ENCODE data around the gene ATP10D. TPM values are rescaled to one million over a fixed set of nuclear protein-coding genes. Genes with fewer than 3 reads are reported as not detected.

The ATP10D gene
- total RNA-seq, 1 experiment from 2014 or later, result 0.84 TPM

DNA sequence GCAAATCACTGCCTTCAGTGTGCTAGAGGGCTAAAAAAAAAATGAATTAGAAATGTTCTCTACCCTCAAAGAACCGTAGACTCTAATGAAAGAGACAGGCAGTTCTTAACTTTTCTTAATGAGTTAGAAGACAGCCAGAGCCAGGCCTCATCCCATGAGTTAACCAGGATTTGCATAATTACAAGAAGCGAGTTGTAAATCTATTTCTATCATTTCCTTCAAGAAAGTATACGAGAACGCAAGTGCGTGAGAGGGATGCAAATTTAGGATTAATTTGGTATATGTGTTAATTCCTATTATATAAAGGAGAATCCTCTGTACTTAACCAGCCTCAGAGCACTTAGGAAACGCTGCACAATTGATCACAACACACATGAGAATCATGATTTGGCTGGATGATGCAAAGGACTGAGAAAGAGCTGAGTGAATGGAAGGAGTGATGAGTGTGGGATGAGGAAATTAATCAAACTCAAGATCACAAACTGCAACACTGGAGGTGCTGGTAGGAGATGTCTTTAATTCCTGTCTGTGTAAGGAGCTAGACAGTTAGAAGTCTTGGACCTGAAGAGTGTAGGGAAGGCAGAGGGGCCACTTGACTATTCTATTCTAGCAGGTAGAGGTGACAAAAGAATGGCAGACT is 157.2 kb downstream of the ATP10D start:
- no peak overlapping the region for H3K4me2 ChIP-seq (ENCODE audit: low read length)
- ATAC-seq (no peak), DNase-seq (no peak)
- CTCF ChIA-PET, result no interaction called here
- H3K27me3 ChIP-seq (ENCODE audit: low read length), result no peaks in the 10 kb centered on the region; the same call in none of the 2 replicates
- intact Hi-C loops (cut with micrococcal nuclease), result no loop called here
- no peak overlapping the region for H3K4me3 ChIP-seq (ENCODE audit: low read length)
- H3K9ac ChIP-seq (ENCODE audit: low read length), result no peak overlapping the region
- no peaks in the 10 kb centered on the region for H3K79me2 ChIP-seq (ENCODE audit: low read length)
- H2AFZ ChIP-seq (ENCODE audit: low read length), result no peak overlapping the region
- no peak overlapping the region for H3K27ac ChIP-seq (ENCODE audit: low read length)
- no TSS peak for BruUV-seq (replicated peaks)
- POLR2A ChIA-PET (ENCODE audit: unreplicated experiment), result no interaction called here
- TF ChIP-seq CTCF (conservative IDR thresholded peaks at IDR 0.05; ENCODE audit: low read depth, low read length), result no peak
- H3F3A ChIP-seq (ENCODE audit: low read length, unreplicated experiment), result no peaks in the 10 kb centered on the region
- no peaks in the 10 kb centered on the region for H4K20me1 ChIP-seq (ENCODE audit: low read length)
- H3K4me1 ChIP-seq (ENCODE audit: insufficient read depth, low read length), result no peaks in the 10 kb centered on the region
- no peaks in the 10 kb centered on the region for H3K36me3 ChIP-seq (ENCODE audit: low read depth, low read length)
- no peaks in the 10 kb centered on the region for H3K9me2 ChIP-seq (replicated peaks; ENCODE audit: low read length)
- no peaks in the 10 kb centered on the region for H3K9me3 ChIP-seq (ENCODE audit: low read length)

Other genes starting within 250 kb of the ATP10D start
- 5.5 and 9.5 TPM in 2 replicates for gene COMMD8, start 21.6 kb upstream of the ATP10D start, total RNA-seq (2014; rRNA removed)